ENCODE data around the gene OSBPL10. TPM values are rescaled to one million over a fixed set of nuclear protein-coding genes. Genes with fewer than 3 reads are reported as not detected.

OSBPL10 gene
- polyA plus RNA-seq, 1 experiment, result 11.2 TPM

GRCh38 chr3:31664031-31664430 lies 317.0 kb downstream of the OSBPL10 start:
- TF ChIP-seq CTCF (IDR thresholded peaks at IDR 0.05; ENCODE audit: insufficient read depth, low read depth, low read length), result no peak
- no peak for DNase-seq (ENCODE audit: low read depth)
- Histone ChIP-seq H3K36me3 (ENCODE audit: control insufficient read depth, insufficient read depth, low read length) (no peaks in the 10 kb centered on the region), H3K4me3 (ENCODE audit: low read depth, low read length) (no peak overlapping the region), H3K27me3 (ENCODE audit: control insufficient read depth, insufficient read depth, low read length) (no peaks in the 10 kb centered on the region)
- POLR2A ChIA-PET, result no interaction called here
- CTCF ChIA-PET, result no interaction called here

GRCh38 chr3:31661993-31662670 lies 318.9 kb downstream of the OSBPL10 start:
- no peak for TF ChIP-seq CTCF (IDR thresholded peaks at IDR 0.05; ENCODE audit: insufficient read depth, low read depth, low read length)
- no peaks in the 10 kb centered on the region for H3K36me3 ChIP-seq (ENCODE audit: control insufficient read depth, insufficient read depth, low read length)
- POLR2A ChIA-PET, result no interaction called here
- CTCF ChIA-PET, result no interaction called here
- no peaks in the 10 kb centered on the region for H3K27me3 ChIP-seq (ENCODE audit: control insufficient read depth, insufficient read depth, low read length)
- no peak overlapping the region for H3K4me3 ChIP-seq (ENCODE audit: low read depth, low read length)
- DNase-seq (ENCODE audit: low read depth), result no peak

- DNase-seq (ENCODE audit: low read depth), result no peak
- H3K27me3 ChIP-seq (ENCODE audit: control insufficient read depth, insufficient read depth, low read length), result no peaks in the 10 kb centered on the region
- ChIA-PET CTCF (no interaction called here), POLR2A (no interaction called here)
- no peak for TF ChIP-seq CTCF (IDR thresholded peaks at IDR 0.05; ENCODE audit: insufficient read depth, low read depth, low read length)
- no peak overlapping the region for H3K4me3 ChIP-seq (ENCODE audit: low read depth, low read length)
- no peaks in the 10 kb centered on the region for H3K36me3 ChIP-seq (ENCODE audit: control insufficient read depth, insufficient read depth, low read length)
Measured at GRCh38 chr3:31661286-31661685, 319.8 kb downstream of the OSBPL10 start.

- no peak for DNase-seq (ENCODE audit: low read depth)
- Histone ChIP-seq H3K36me3 (ENCODE audit: control insufficient read depth, insufficient read depth, low read length) (no peaks in the 10 kb centered on the region), H3K27me3 (ENCODE audit: control insufficient read depth, insufficient read depth, low read length) (no peaks in the 10 kb centered on the region), H3K4me3 (ENCODE audit: low read depth, low read length) (no peak overlapping the region)
- TF ChIP-seq CTCF (IDR thresholded peaks at IDR 0.05; ENCODE audit: insufficient read depth, low read depth, low read length), result no peak
- CTCF ChIA-PET, result no interaction called here
- POLR2A ChIA-PET, result no interaction called here
Measured at GRCh38 chr3:31659246-31659645, 321.8 kb downstream of the OSBPL10 start.

GRCh38 chr3:31654998-31655397 lies 326.1 kb downstream of the OSBPL10 start:
- TF ChIP-seq CTCF (IDR thresholded peaks at IDR 0.05; ENCODE audit: insufficient read depth, low read depth, low read length), result no peak
- Histone ChIP-seq H3K27me3 (ENCODE audit: control insufficient read depth, insufficient read depth, low read length) (no peaks in the 10 kb centered on the region), H3K4me3 (ENCODE audit: low read depth, low read length) (no peak overlapping the region), H3K36me3 (ENCODE audit: control insufficient read depth, insufficient read depth, low read length) (no peaks in the 10 kb centered on the region)
- ChIA-PET POLR2A (no interaction called here), CTCF (no interaction called here)
- DNase-seq (ENCODE audit: low read depth), result no peak
